GM12872 (cell line): ENCODE results near the gene TAF11.

Experiments
- TF ChIP-seq, protein P1 (sequence below): IDR thresholded peaks from 3 replicates; pipeline ENCODE4 v1.5.1; 2011; ENCODE audit warnings: low read depth, mild to moderate bottlenecking, low read length, moderate library complexity; ENCODE audit not compliant: insufficient read depth

The TAF11 gene

DNA sequence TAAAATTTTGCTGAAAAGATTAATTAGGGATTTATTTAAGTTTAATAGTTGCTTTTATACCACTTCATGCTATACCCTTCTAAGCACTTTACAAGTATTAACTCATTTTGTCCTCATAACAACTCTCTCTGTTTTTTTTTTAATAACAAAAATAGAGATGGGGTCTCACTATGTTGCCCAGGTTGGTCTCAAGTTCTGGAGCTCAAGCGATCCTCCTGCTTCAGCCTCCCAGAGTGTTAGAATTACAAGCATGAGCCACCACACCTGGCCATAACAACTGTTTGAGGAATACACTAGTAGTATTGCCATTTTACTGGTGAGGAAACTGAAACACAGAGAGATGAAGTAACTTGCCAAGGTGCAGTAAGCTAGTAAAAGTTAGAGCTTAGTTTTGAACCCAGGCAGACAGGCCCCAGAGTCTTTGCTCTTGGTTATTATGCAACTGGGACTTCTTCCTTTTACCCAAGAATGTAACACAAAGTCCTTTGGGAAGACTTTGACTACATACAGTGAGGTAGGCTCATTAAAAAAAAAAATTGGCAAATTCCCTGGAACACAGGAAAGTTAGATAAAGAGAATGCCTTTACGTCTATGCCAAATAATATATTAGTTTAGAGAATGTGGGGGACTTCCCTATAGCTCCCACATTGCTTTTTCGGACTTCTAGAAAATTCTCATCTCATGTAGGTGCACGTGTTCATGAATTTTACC lies 12.6 kb upstream of the TAF11 start:
- TF ChIP-seq, protein P1, sequence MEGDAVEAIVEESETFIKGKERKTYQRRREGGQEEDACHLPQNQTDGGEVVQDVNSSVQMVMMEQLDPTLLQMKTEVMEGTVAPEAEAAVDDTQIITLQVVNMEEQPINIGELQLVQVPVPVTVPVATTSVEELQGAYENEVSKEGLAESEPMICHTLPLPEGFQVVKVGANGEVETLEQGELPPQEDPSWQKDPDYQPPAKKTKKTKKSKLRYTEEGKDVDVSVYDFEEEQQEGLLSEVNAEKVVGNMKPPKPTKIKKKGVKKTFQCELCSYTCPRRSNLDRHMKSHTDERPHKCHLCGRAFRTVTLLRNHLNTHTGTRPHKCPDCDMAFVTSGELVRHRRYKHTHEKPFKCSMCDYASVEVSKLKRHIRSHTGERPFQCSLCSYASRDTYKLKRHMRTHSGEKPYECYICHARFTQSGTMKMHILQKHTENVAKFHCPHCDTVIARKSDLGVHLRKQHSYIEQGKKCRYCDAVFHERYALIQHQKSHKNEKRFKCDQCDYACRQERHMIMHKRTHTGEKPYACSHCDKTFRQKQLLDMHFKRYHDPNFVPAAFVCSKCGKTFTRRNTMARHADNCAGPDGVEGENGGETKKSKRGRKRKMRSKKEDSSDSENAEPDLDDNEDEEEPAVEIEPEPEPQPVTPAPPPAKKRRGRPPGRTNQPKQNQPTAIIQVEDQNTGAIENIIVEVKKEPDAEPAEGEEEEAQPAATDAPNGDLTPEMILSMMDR, result no peak

DNA sequence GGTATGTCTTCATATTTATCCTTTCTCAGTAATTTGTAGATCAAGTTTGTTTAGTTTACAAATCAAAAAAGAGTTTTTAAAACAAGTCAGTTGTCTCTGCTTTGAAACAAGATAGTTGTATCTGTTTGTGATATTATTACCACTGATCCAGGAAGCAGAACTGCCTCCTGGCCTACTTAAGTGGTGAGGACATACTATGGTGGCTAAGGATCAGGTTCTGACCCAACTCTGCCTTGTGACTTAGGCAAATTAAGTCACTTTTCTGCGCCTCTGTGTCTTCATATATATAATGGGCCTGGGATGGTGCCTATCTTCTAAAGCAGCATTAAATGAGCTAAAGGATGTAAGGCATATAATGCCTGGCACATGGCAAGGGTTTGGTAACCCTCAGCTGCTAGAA lies 9.9 kb upstream of the TAF11 start:
- TF ChIP-seq, protein P1, result no peak

DNA sequence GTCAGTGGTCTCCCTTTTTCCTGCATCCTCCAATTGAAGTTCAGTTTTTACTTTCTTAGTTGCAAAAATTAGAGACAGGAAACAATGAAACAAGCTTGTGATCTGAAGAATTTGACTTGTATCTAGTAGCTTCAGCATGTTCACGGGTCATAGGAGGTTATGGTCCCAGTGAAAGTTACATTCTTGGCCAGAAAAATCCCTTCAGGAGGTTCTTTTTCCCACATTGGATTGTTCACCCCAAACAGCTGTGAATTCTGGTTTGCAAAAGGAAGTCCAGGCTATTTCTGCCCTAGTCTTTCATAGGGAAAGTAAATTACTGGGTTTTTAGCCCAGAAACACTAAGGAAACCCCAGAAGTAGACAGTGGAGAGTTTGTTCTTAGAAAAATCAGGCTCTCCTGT lies 9.3 kb upstream of the TAF11 start:
- TF ChIP-seq, protein P1, result no peak

DNA sequence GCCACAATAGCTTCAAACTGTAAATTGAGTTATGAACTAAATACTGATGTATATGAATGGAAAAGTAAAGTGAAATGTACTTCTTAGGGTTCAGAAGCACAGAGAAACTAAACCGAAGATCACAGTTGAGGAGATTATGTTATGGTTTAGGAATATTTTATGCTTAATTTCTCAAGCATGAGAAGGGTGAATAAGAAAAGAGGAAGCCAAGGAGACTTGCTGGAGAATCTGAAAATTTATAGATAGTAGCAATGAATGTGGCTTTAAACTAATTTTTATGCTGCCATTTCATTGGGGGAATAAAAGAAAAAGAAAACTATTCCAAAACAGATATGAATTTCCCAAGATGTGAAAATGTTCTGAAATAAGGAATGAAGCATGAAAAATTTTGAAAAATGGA lies 6.9 kb upstream of the TAF11 start:
- TF ChIP-seq, protein P1, result no peak

DNA sequence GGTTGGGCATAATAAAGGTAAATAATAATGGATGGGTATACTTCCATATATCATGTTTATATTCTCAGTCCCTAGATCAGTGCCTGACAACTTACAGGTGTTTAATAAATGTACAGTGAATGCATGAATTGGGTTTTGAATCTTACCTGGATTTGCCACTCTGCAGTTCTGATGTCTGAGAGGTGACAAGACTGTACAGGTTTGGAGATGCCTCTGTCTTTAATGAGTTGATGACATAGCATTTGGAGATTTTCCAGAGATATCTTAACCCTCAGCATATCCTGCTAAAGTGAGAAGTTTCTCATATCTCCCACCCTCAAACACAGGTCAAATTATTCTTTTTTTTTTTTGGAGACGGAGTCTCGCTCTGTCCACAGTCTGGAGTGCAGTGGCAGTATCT lies 3.5 kb upstream of the TAF11 start:
- TF ChIP-seq, protein P1, result no peak

DNA sequence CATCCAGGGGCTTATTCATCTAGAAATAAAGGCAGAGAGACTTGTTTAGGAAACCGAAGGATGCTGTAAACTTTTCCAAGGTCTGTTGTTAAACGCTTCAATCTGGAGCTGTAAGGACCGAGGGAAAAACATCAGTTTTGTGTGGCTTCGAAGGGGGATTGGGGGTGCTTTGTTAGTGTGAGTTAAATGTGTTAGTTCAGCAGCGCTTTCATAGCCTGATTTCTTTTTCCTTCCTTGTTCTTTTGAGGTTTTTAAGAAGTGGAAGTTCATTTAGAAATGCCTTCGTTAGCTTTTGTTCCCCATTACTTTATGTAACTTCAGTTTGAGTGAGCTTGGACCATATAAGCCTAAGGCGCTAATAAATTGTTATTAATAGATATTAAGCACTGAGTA lies 2.7 kb upstream of the TAF11 start:
- TF ChIP-seq, protein P1, result no peak

DNA sequence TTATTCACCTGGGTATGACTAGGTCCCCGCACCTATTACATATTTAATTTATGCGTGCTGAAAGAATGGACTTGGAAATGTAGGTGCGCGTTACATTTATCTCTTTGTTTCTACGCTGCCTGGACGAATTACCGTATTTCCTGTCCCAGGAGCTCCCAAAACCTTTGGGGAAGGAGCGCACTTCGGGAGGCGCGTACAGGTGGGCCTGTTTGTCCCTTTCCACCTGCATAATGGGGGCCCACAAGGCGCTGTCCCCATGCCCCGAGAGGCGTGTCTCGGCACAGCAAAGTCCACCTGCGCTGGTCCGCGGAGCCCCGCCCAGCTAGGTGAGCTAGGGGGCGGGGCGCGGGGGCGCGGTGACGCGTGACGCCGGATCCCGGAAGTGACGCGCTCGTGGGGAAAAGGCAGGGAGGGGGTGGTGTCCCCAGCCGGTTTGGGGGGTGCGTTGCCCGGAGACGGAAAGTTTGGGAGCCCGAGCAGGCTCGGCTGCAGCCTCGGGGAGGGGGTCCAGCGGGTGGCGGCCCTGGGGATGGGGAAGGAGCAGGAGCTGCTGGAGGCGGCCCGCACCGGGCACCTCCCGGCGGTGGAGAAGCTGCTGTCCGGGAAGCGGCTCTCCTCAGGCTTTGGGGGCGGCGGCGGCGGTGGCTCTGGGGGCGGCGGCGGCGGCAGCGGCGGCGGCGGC lies 1.2 kb upstream of the TAF11 start, which contains the start of gene ANKS1A:
TSS of gene ANKS1A (plus strand) at position 382 of the 682 bp plus-strand sequence. CDS start at position 530, 148 bp downstream.
- TF ChIP-seq, protein P1, result no peak
